ENCODE data around the gene AKAP13. TPM values are rescaled to one million over a fixed set of nuclear protein-coding genes. Genes with fewer than 3 reads are reported as not detected.

Gene AKAP13
- total and polyA plus RNA-seq, 3 donors from 2014 or later = 79.5 to 207 (median 187) TPM

GRCh38 chr15:85399627-85400026 is 19.2 kb downstream of the AKAP13 start:
- Histone ChIP-seq H3K4me1 (peaks cover 26% of the 10 kb centered on the region), H3K36me3 (ENCODE audit: low read depth, missing control alignments) (no peaks in the 10 kb centered on the region), H3K27ac (no peak overlapping the region), H3K9me3 (no peaks in the 10 kb centered on the region), H3K27me3 (no peaks in the 10 kb centered on the region), H3K4me3 (no peak overlapping the region)
- 77 to 85% methylated on average over 5 of the region's 5 CpGs for WGBS, 2 donors
- TF ChIP-seq CTCF (IDR thresholded peaks at IDR 0.05) = no peak
- no peak for TF ChIP-seq POLR2A (IDR thresholded peaks at IDR 0.05)
- no peak for DNase-seq
- intact Hi-C loops (cut with DNase I; ENCODE audit: low total_unique reads) = no loop called here

GRCh38 chr15:85400606-85401005 is 20.2 kb downstream of the AKAP13 start:
- Histone ChIP-seq H3K27ac (no peak overlapping the region), H3K4me1 (peaks cover 23% of the 10 kb centered on the region), H3K36me3 (ENCODE audit: low read depth, missing control alignments) (no peaks in the 10 kb centered on the region), H3K4me3 (no peak overlapping the region), H3K9me3 (no peaks in the 10 kb centered on the region), H3K27me3 (no peaks in the 10 kb centered on the region)
- 89 to 96% methylated on average over 3 of the region's 3 CpGs for WGBS, 2 donors
- TF ChIP-seq POLR2A (IDR thresholded peaks at IDR 0.05) (no peak), CTCF (IDR thresholded peaks at IDR 0.05) (no peak)
- DNase-seq = no peak
- intact Hi-C loops (cut with DNase I; ENCODE audit: low total_unique reads) = no loop called here

- no peaks in the 10 kb centered on the region for H3K27me3 ChIP-seq
- WGBS, 2 donors = 82 to 85% methylated on average over 4 of the region's 4 CpGs
- intact Hi-C loops (cut with DNase I; ENCODE audit: low total_unique reads) = no loop called here
- no peak overlapping the region for H3K4me3 ChIP-seq
- H3K4me1 ChIP-seq = peaks cover 27% of the 10 kb centered on the region
- no peaks in the 10 kb centered on the region for H3K9me3 ChIP-seq
- no peaks in the 10 kb centered on the region for H3K36me3 ChIP-seq (ENCODE audit: low read depth, missing control alignments)
- H3K27ac ChIP-seq = no peak overlapping the region
- TF ChIP-seq POLR2A (IDR thresholded peaks at IDR 0.05) (no peak), CTCF (IDR thresholded peaks at IDR 0.05) (no peak)
- no peak for DNase-seq
Measured at GRCh38 chr15:85401108-85401774, 20.8 kb downstream of the AKAP13 start.

GRCh38 chr15:85402195-85402881 is 21.9 kb downstream of the AKAP13 start:
- Histone ChIP-seq H3K4me1 (peaks cover 27% of the 10 kb centered on the region), H3K9me3 (no peaks in the 10 kb centered on the region), H3K36me3 (ENCODE audit: low read depth, missing control alignments) (no peaks in the 10 kb centered on the region), H3K27me3 (no peaks in the 10 kb centered on the region), H3K27ac (no peak overlapping the region), H3K4me3 (no peak overlapping the region)
- no peak for DNase-seq
- 37 to 57% methylated on average over 5 of the region's 5 CpGs for WGBS, 2 donors
- TF ChIP-seq POLR2A (IDR thresholded peaks at IDR 0.05) (no peak), CTCF (IDR thresholded peaks at IDR 0.05) (no peak)
- intact Hi-C loops (cut with DNase I; ENCODE audit: low total_unique reads) = no loop called here

All from testis (tissue), 3 donors.